ENCODE data around the gene CSRNP3. TPM values are rescaled to one million over a fixed set of nuclear protein-coding genes. Genes with fewer than 3 reads are reported as not detected.

CSRNP3 gene
- total RNA-seq, 1 donor from 2014 or later, result 1.5 TPM

GRCh38 chr2:165623783-165624469 lies 154.4 kb downstream of the CSRNP3 start:
- peaks cover 13% of the 10 kb centered on the region for H3K4me1 Mint-ChIP-seq (ENCODE audit: unreplicated experiment)

GRCh38 chr2:165624470-165624800 lies 154.9 kb downstream of the CSRNP3 start:
- Mint-ChIP-seq H3K36me3 (ENCODE audit: unreplicated experiment) (no peaks in the 10 kb centered on the region), H3K27ac (ENCODE audit: unreplicated experiment) (no peak overlapping the region), H3K9me3 (ENCODE audit: unreplicated experiment) (no peaks in the 10 kb centered on the region), H3K4me1 (ENCODE audit: unreplicated experiment) (peaks cover 13% of the 10 kb centered on the region), H3K4me3 (ENCODE audit: unreplicated experiment) (no peak overlapping the region), H3K27me3 (ENCODE audit: unreplicated experiment) (no peaks in the 10 kb centered on the region)
- no peak for TF ChIP-seq CTCF (IDR thresholded peaks at IDR 0.05)
- DNase-seq (ENCODE audit: extremely low spot score, unreplicated experiment), result no peak

More at GRCh38 chr2:165623783-165624469, 154.4 kb downstream of the CSRNP3 start:
- no peaks in the 10 kb centered on the region for H3K27me3 Mint-ChIP-seq (ENCODE audit: unreplicated experiment)
- H3K27ac Mint-ChIP-seq (ENCODE audit: unreplicated experiment), result no peak overlapping the region
- no peaks in the 10 kb centered on the region for H3K9me3 Mint-ChIP-seq (ENCODE audit: unreplicated experiment)
- no peak for TF ChIP-seq CTCF (IDR thresholded peaks at IDR 0.05)
- no peak for DNase-seq (ENCODE audit: extremely low spot score, unreplicated experiment)
- H3K4me3 Mint-ChIP-seq (ENCODE audit: unreplicated experiment), result no peak overlapping the region
- no peaks in the 10 kb centered on the region for H3K36me3 Mint-ChIP-seq (ENCODE audit: unreplicated experiment)

DNA sequence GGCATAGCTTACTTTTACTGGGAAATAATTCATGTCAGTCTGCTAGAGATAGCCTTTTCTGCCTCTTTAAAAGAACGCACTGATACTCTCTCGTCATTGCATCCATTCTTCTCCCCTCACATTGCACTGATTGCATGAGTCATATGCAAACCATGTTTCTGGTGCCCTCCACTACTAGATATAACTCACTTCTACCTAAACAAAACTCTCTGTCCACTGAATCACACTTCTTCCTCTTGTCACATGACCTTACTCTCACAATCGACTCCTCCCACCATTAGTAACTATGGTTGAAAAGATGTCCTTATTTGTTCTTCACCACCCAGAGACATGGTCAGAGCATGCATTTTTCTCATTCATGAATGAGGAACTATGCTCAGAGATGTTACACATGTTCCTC lies 158.0 kb downstream of the CSRNP3 start:
- no peaks in the 10 kb centered on the region for H3K4me1 Mint-ChIP-seq (ENCODE audit: unreplicated experiment)
- no peak overlapping the region for H3K4me3 Mint-ChIP-seq (ENCODE audit: unreplicated experiment)
- no peaks in the 10 kb centered on the region for H3K36me3 Mint-ChIP-seq (ENCODE audit: unreplicated experiment)
- DNase-seq (ENCODE audit: extremely low spot score, unreplicated experiment), result no peak
- H3K27ac Mint-ChIP-seq (ENCODE audit: unreplicated experiment), result no peak overlapping the region
- no peak for TF ChIP-seq CTCF (IDR thresholded peaks at IDR 0.05)
- H3K9me3 Mint-ChIP-seq (ENCODE audit: unreplicated experiment), result no peaks in the 10 kb centered on the region
- H3K27me3 Mint-ChIP-seq (ENCODE audit: unreplicated experiment), result peaks cover 2% of the 10 kb centered on the region

- Mint-ChIP-seq H3K4me3 (ENCODE audit: unreplicated experiment) (no peak overlapping the region), H3K27me3 (ENCODE audit: unreplicated experiment) (peaks cover 2% of the 10 kb centered on the region), H3K4me1 (ENCODE audit: unreplicated experiment) (peaks cover 16% of the 10 kb centered on the region), H3K27ac (ENCODE audit: unreplicated experiment) (no peak overlapping the region), H3K36me3 (ENCODE audit: unreplicated experiment) (no peaks in the 10 kb centered on the region), H3K9me3 (ENCODE audit: unreplicated experiment) (no peaks in the 10 kb centered on the region)
- no peak for DNase-seq (ENCODE audit: extremely low spot score, unreplicated experiment)
- TF ChIP-seq CTCF (IDR thresholded peaks at IDR 0.05), result no peak
These were observed 160.3 kb downstream of the CSRNP3 start for GRCh38 chr2:165629776-165630175.

DNA sequence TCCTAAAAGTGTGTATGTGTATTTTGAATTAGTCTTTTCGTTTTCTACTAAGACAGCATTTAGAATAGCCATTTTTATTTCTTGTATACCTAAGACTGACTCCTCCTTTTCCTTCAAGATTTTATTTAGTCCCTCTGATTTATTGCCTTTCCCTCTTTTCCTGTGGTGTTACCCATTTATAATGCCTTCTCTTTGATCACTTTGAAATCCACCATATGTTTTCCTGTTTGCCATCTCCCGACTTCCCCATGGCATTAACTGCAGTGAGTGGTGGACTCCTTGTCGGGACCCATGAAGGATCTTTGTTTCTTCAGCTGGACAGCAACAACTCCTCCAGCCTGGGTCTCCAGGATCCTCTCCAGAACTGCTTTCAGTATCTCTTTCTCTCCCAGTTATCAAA lies 160.7 kb downstream of the CSRNP3 start:
- Mint-ChIP-seq H3K36me3 (ENCODE audit: unreplicated experiment) (no peaks in the 10 kb centered on the region), H3K27ac (ENCODE audit: unreplicated experiment) (no peak overlapping the region), H3K9me3 (ENCODE audit: unreplicated experiment) (no peaks in the 10 kb centered on the region), H3K4me3 (ENCODE audit: unreplicated experiment) (no peak overlapping the region), H3K4me1 (ENCODE audit: unreplicated experiment) (peaks cover 21% of the 10 kb centered on the region), H3K27me3 (ENCODE audit: unreplicated experiment) (peaks cover 2% of the 10 kb centered on the region)
- no peak for TF ChIP-seq CTCF (IDR thresholded peaks at IDR 0.05)
- no peak for DNase-seq (ENCODE audit: extremely low spot score, unreplicated experiment)
